ENCODE data around the gene GARNL3.

GARNL3 gene

DNA sequence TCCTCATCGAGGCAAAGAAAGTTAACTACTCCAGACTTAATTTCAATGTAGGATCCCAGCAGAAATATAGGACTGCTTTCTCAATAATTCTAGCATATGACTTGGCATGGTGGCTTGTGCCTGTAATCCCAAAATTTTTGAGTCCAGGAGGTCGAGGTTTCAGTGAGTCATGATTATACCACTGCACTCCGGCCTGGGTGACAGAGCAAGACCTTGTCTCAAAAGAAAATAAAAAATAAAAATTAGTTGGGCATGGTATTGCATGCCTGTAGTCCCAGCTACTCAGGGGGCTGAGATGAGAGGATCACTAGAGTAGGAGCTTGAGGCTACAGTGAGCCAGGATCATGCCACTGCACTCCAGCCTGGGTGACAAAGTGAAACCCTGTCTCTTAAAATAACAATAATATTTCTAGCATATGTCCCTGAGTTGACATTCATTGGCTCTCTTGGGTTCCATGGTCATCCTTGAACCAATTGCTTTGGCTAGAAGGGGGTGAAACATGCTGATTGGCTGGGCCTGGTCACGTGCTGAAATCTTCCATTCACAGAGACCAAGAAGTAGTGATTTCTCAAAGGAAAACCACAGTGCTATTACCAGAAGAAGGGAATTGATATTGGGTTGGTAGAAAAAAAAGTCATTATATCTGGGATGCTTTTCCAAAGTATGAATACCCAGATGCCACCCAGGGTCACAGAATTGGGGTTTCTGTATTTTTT, 31.6 kb upstream of the GARNL3 start:
- no peak for DNase-seq
- intact Hi-C loops (cut with DNase I) = no loop called here

GRCh38 chr9:127233550-127233949, 31.0 kb upstream of the GARNL3 start:
- intact Hi-C loops (cut with DNase I) = no loop called here
- DNase-seq = no peak

DNA sequence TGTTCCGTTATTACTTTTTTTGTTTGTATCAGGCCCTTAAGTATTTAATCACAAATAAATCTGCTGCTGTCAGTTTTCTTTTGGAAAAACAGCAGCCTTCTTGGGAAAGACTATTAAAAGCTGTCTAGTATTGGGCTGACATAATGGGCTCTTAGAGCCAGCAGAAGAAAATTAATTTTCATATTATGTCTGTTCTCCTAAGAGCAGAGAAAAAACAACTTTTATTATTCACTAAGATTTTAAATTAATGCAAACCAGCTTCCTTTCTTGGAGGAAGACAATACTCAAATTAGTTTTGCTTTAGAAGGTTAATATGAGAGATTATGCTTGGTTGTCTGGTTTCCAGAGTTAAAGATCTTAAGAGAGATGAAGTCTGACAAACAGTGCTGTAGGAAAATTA, 30.6 kb upstream of the GARNL3 start:
- no peak for DNase-seq
- intact Hi-C loops (cut with DNase I) = no loop called here

DNA sequence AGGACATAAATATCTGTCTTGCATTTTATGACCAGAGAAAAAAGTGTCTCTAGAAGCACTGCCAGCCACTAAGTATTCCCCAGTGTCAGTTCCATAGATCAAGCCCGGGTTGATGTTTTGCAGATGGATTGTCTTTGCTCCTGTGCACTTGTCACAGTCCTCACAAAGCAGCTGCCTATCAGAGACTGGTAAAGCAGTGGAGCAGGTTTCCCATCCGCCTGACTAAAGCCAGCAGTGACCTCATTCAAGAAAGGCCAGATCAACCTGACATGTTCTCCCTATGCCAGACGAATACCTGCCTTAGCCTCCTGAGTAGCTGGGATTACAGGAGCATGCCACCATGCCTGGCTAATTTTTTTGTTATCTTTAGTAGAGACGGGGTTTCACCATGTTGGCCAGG, 26.8 kb upstream of the GARNL3 start:
- intact Hi-C loops (cut with DNase I) = no loop called here
- DNase-seq = no peak

DNA sequence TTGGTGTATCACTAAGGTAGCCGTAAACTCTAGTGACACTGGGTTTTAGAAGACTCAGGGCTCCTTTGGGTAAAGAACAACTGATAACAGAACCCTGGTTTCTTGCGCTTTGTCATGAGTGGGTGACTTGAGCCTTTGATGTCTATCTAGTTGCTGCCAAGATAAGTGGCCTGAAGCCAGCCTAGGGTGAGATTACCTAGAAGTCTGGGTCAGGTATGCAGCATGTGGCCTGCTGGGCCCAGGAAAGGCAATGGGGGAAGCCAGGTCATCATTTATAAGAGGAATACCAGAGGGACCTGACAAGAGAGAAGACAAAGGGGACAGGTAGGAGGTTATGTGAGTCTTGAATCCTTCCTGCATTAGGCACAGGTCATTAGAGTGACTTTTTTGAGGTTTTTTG, 23.2 kb upstream of the GARNL3 start:
- intact Hi-C loops (cut with DNase I) = no loop called here
- DNase-seq = no peak

DNA sequence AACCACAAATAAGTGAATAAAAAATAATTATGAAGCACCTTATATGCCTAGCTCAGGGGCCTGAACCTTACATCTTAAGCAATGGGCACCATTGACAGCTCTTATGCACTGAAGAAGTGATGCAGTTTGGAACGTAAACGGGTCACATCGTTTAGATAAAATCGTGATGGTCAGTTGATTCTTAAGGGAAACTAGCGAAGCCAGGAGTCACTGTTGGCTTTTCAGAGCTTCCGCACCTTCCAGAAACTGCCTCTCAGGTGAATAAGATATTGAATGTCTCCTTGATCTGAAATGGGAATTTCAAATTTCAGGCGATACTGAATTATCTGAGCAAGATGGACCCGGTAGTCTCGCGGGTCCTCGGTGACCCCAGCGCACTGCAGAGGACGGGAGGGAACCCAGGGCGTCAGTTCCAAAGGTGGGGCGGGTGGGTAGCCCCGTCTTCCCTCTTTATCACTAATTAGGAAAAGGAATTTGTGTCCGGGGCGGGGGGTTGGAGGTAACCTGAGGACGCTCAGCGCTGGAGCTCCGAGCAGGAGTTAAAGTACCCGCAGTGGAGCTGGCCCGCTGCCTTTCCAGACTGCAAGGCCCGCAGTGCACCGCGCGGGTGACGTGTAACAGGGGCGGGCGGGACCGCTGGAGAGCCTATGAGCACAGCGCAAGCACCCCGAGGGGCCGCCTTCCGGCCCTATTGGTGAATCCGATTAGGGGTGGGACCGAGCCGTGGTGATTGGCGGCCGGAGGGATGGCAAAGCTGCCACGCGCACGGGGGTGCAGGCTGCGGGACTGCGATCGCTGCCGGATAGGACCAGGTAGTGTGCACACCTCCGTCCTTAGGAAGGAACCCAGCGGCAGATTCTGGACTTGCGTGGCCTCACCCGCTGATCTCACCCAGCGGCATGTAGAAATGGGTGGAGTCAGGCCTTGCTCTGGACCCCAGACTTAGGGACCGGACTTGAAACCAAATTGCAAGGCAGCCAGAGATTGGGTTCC, 19.7 kb upstream of the GARNL3 start:
- intact Hi-C loops (cut with DNase I) = no loop called here
- peak; percentile 97 to 100 (median 99) for DNase-seq

DNA sequence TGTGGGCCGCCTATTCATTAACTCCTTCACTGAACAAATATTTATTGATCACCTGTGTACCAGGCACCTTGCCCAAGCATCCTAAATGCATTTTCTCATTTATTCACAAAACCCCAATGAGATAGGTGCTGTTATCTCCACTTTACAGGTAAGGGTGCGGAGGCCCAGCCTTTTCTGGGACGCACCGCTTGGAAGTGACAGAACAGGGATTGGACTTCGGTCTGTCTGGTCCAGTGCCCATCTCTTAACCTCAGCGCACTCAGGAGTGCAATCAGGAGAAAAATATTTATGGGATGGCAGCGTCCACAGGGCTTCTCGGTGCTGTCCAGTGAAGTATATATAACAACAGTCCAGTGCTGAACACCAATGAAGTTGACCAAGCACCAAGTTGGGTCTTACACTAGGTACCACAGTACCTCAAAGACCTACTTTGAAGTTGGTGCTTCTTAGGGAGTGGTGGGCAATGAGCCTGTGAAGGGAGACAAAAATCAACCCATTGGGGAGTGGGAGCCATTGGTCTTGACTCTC, 18.9 kb upstream of the GARNL3 start:
- intact Hi-C loops (cut with DNase I) = no loop called here
- peak in 1 of 10 donors; percentile 84 for DNase-seq

GRCh38 chr9:127248241-127248640, 16.3 kb upstream of the GARNL3 start:
- no peak for DNase-seq
- intact Hi-C loops (cut with DNase I) = no loop called here

GRCh38 chr9:127249877-127250276, 14.7 kb upstream of the GARNL3 start:
- no peak for DNase-seq
- intact Hi-C loops (cut with DNase I) = no loop called here

GRCh38 chr9:127250896-127251391, 13.6 kb upstream of the GARNL3 start:
- intact Hi-C loops (cut with DNase I) = no loop called here
- DNase-seq = no peak

DNA sequence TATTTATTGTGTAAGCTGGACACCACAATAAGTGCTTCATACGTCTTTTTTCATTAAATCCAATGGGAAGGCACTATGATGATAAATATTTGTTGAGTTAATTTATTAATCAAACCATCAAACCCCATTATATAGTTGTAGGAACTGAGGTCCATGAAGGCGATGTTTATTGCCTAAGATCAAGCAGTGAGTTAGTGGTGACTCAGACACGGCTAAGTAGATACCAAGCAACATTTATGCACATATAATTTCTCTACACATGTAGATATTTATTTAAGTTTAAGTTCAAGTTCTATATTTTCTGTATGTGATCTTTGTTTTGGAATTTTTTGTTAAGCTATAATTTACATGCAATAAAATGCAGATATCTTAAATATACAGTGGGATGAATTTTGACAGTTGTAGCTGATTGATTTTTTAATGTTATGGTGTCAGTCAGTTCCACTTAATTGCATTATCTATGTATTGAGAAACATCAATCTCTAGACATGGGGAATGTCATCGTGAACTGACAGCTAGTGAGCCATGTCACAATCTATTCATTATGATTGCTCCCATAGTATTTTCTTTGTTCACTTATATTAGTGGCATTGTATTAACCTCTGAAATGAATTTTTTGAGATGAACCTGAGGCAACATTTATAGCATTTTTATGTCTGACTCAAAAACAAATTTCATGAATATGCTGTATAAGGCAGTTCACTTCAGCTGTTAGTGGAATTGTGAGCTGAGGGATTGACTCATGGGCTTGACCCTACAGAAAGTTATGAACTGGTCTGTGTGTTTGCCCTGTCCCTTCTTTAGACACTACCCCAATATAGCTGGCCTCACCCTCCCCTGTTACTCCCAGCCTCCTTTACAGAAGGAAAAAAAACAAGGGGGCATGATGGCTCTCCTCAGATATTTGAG, 11.9 kb upstream of the GARNL3 start:
- no peak for DNase-seq
- intact Hi-C loops (cut with DNase I) = no loop called here

- peak in 7 of 10 donors; percentile 40 to 93 (median 64) for DNase-seq
- intact Hi-C loops (cut with DNase I) = no loop called here
Observed at GRCh38 chr9:127253446-127253845, 11.1 kb upstream of the GARNL3 start.

- intact Hi-C loops (cut with DNase I) = no loop called here
- DNase-seq = no peak
Observed at GRCh38 chr9:127255692-127256091, 8.9 kb upstream of the GARNL3 start.

GRCh38 chr9:127256324-127256723, 8.2 kb upstream of the GARNL3 start:
- intact Hi-C loops (cut with DNase I) = no loop called here
- peak in 3 of 10 donors; percentile 29 to 79 (median 70) for DNase-seq

DNA sequence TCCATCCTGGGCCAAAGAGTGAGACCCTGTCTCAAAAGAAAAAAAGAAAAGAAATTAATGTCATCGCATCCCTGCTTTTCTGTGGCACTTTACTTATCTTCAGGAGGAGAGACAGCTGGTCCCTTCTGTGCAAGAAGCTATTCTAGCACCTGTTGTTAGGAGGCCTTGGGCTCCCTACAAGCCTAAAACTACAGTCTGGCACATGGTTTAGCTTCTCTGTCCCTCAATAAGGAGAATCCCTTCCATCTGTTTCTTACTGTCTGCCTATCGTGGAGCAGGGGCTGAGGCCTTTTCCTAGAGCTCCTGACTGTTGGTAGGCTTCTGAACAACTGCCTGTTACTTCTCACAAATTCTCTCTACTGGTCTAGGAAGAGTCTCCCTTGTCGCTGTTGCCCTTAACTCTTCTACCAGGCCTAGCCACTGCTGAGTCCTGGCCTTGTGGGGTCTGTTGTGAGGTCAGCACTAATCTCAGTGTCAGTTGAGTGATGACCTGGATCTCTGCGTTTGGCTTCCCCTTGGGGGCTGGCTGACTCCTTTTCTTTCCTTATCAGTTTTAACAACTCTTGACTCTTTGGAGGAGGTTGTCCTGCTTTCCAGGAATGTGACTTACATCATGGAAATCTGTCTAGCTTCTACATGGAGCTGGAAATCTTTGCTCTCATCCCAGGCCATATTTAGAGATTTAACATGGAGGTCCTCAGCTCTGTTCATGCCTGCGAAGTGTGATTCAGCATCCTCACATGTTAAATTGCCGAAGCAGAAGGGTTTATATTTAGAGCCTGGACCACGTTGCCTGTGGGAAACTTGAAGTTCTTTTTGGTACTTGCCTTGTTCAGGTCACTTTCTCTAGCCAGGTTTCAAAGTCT, 5.7 kb upstream of the GARNL3 start:
- intact Hi-C loops (cut with DNase I) = no loop called here
- DNase-seq = no peak

- peak in 3 of 10 donors; percentile 28 to 81 (median 43) for DNase-seq
- intact Hi-C loops (cut with DNase I) = no loop called here
Observed at GRCh38 chr9:127262602-127263001, 2.0 kb upstream of the GARNL3 start.

- intact Hi-C loops (cut with DNase I) = no loop called here
- DNase-seq = peak in 5 of 10 donors; percentile 30 to 87 (median 58)
Observed at GRCh38 chr9:127263237-127263636, 1.3 kb upstream of the GARNL3 start.

DNA sequence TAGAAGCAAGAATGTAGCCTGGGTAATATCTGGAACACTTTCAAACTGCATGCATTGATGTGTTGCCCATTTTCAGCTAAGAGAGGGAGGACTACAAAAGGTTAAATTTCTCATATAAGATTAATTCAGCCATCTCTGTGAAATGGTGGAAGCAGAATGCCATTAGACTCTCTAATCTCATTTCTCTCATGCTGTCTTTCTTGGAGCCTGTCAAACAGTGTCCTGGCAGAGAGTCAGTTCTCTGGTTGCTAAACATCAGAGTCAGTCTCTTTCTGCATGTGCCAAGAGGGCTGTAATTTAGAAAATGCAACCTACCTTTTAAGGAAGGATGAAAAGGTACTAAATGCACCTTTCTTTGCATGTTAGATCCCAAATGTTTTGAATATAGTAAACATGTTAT, 910 bp upstream of the GARNL3 start:
- intact Hi-C loops (cut with DNase I) = no loop called here
- DNase-seq = no peak

All from posterior cingulate gyrus (tissue), 11 donors.